Parathyroid adenoma (tissue), 2 donors: ENCODE measurements around the gene STAT1.

Source experiments
- H2AFZ ChIP-seq: fragments of 300-600 bp; sonication (generic); one replicate; pipeline ENCODE4 v1.7.0; 2017; ENCODE audit warnings: antibody characterized with exemption, mild to moderate bottlenecking
- H3K27ac ChIP-seq: fragments of 300-600 bp; sonication (generic); one replicate; pipeline ENCODE4 v1.7.0; 2017
- H3K27me3 ChIP-seq: fragments of 300-600 bp; sonication (generic); one replicate; pipeline ENCODE4 v1.7.0; 2017; ENCODE audit warnings: low read length; ENCODE audit not compliant: control insufficient read depth, insufficient read depth
- H3K36me3 ChIP-seq: fragments of 300-600 bp; sonication (generic); one replicate; pipeline ENCODE4 v1.7.0; 2017; ENCODE audit warnings: low read length; ENCODE audit not compliant: control insufficient read depth, insufficient read depth
- H3K4me1 ChIP-seq: fragments of 300-600 bp; sonication (generic); one replicate; pipeline ENCODE4 v1.7.0; 2017; ENCODE audit warnings: control low read depth
- H3K4me2 ChIP-seq: fragments of 300-600 bp; sonication (generic); one replicate; pipeline ENCODE4 v1.7.0; 2017; ENCODE audit warnings: low read length
- H3K4me3 ChIP-seq: fragments of 300-600 bp; sonication (generic); one replicate; pipeline ENCODE4 v1.7.0; 2017; ENCODE audit warnings: low read depth, low read length
- H3K79me2 ChIP-seq: fragments of 300-600 bp; sonication (generic); one replicate; pipeline ENCODE4 v1.7.0; 2017; ENCODE audit warnings: control low read depth
- H3K9ac ChIP-seq: fragments of 300-600 bp; sonication (generic); one replicate; pipeline ENCODE4 v1.7.0; 2017; ENCODE audit warnings: mild to moderate bottlenecking
- H3K9me3 ChIP-seq: fragments of 300-600 bp; sonication (generic); one replicate; pipeline ENCODE4 v1.7.0; 2017; ENCODE audit warnings: low read length; ENCODE audit not compliant: control insufficient read depth
- CTCF ChIP-seq: fragments of 300-600 bp; sonication (generic); IDR thresholded peaks from one replicate; pipeline ENCODE4 v1.7.0; 2017; ENCODE audit warnings: antibody characterized with exemption, mild to moderate bottlenecking
- donor health status: primary hyperparathyroidism.

The STAT1 gene

GRCh38 chr2:191029280-191029950 is 15.4 kb upstream of the STAT1 start:
- H3K9me3 ChIP-seq, result no peaks in the 10 kb centered on the region
- H3K79me2 ChIP-seq, result no peaks in the 10 kb centered on the region
- H3K36me3 ChIP-seq, result no peaks in the 10 kb centered on the region
- no peak overlapping the region for H2AFZ ChIP-seq
- no peak overlapping the region for H3K27ac ChIP-seq
- no peak overlapping the region for H3K9ac ChIP-seq
- TF ChIP-seq CTCF, result no peak
- no peak overlapping the region for H3K4me2 ChIP-seq
- peaks cover 7% of the 10 kb centered on the region for H3K4me1 ChIP-seq
- no peak overlapping the region for H3K4me3 ChIP-seq
- H3K27me3 ChIP-seq, result no peaks in the 10 kb centered on the region

- no peak overlapping the region for H3K4me3 ChIP-seq
- H3K9me3 ChIP-seq, result no peaks in the 10 kb centered on the region
- no peak overlapping the region for H3K4me2 ChIP-seq
- TF ChIP-seq CTCF, result no peak
- no peaks in the 10 kb centered on the region for H3K36me3 ChIP-seq
- H3K9ac ChIP-seq, result no peak overlapping the region
- H3K79me2 ChIP-seq, result no peaks in the 10 kb centered on the region
- H2AFZ ChIP-seq, result no peak overlapping the region
- H3K4me1 ChIP-seq, result peaks cover 7% of the 10 kb centered on the region
- H3K27me3 ChIP-seq, result no peaks in the 10 kb centered on the region
- H3K27ac ChIP-seq, result no peak overlapping the region
Measured at GRCh38 chr2:191026377-191026776, 12.4 kb upstream of the STAT1 start.

- Histone ChIP-seq H3K4me1 (no peaks in the 10 kb centered on the region), H3K27me3 (no peaks in the 10 kb centered on the region), H3K36me3 (no peaks in the 10 kb centered on the region), H3K4me2 (no peak overlapping the region), H3K4me3 (no peak overlapping the region), H3K79me2 (no peaks in the 10 kb centered on the region), H3K9ac (no peak overlapping the region), H2AFZ (no peak overlapping the region), H3K9me3 (no peaks in the 10 kb centered on the region), H3K27ac (no peak overlapping the region)
- TF ChIP-seq CTCF, result no peak
Measured at GRCh38 chr2:191025135-191025534, 11.2 kb upstream of the STAT1 start.

- Histone ChIP-seq H3K36me3 (no peaks in the 10 kb centered on the region), H3K9ac (no peak overlapping the region), H3K4me2 (no peak overlapping the region), H3K9me3 (no peaks in the 10 kb centered on the region), H3K27me3 (no peaks in the 10 kb centered on the region), H3K4me3 (no peak overlapping the region), H3K79me2 (no peaks in the 10 kb centered on the region), H2AFZ (no peak overlapping the region), H3K27ac (no peak overlapping the region), H3K4me1 (no peaks in the 10 kb centered on the region)
- TF ChIP-seq CTCF, result no peak
Measured at GRCh38 chr2:191023235-191023679, 9.3 kb upstream of the STAT1 start.
